ENCODE measurements around the gene ABCB1. TPM values are rescaled to one million over a fixed set of nuclear protein-coding genes. Genes with fewer than 3 reads are reported as not detected.

Gene ABCB1
- total RNA-seq, 1 donor from 2014 or later, result not detected

- peaks cover 33% of the 10 kb centered on the region for H3K27me3 Mint-ChIP-seq (ENCODE audit: low read depth)
- TF ChIP-seq CTCF (IDR thresholded peaks at IDR 0.05), result no peak
- no peak for DNase-seq (ENCODE audit: low spot score)
- no peaks in the 10 kb centered on the region for H3K9me3 Mint-ChIP-seq (ENCODE audit: low read depth)
- peaks cover 7% of the 10 kb centered on the region for H3K4me1 Mint-ChIP-seq (ENCODE audit: low read depth)
- no peak overlapping the region for H3K4me3 Mint-ChIP-seq (ENCODE audit: unreplicated experiment)
- H3K36me3 Mint-ChIP-seq (ENCODE audit: low read depth), result peaks cover 1% of the 10 kb centered on the region
- no peak overlapping the region for H3K27ac Mint-ChIP-seq (ENCODE audit: unreplicated experiment)
Observed at GRCh38 chr7:87596136-87596535, 4.5 kb downstream of the ABCB1 start.

- peaks cover 12% of the 10 kb centered on the region for H3K27me3 Mint-ChIP-seq (ENCODE audit: low read depth)
- no peak overlapping the region for H3K27ac Mint-ChIP-seq (ENCODE audit: unreplicated experiment)
- no peak for TF ChIP-seq CTCF (IDR thresholded peaks at IDR 0.05)
- no peaks in the 10 kb centered on the region for H3K36me3 Mint-ChIP-seq (ENCODE audit: low read depth)
- no peaks in the 10 kb centered on the region for H3K9me3 Mint-ChIP-seq (ENCODE audit: low read depth)
- no peak for DNase-seq (ENCODE audit: low spot score)
- H3K4me3 Mint-ChIP-seq (ENCODE audit: unreplicated experiment), result no peak overlapping the region
- no peaks in the 10 kb centered on the region for H3K4me1 Mint-ChIP-seq (ENCODE audit: low read depth)
Observed at GRCh38 chr7:87592300-87592699, 8.4 kb downstream of the ABCB1 start.

GRCh38 chr7:87591211-87591610 lies 9.5 kb downstream of the ABCB1 start:
- Mint-ChIP-seq H3K4me1 (ENCODE audit: low read depth) (no peaks in the 10 kb centered on the region), H3K27me3 (ENCODE audit: low read depth) (peaks cover 6% of the 10 kb centered on the region), H3K27ac (ENCODE audit: unreplicated experiment) (no peak overlapping the region), H3K36me3 (ENCODE audit: low read depth) (no peaks in the 10 kb centered on the region), H3K4me3 (ENCODE audit: unreplicated experiment) (no peak overlapping the region), H3K9me3 (ENCODE audit: low read depth) (no peaks in the 10 kb centered on the region)
- DNase-seq (ENCODE audit: low spot score), result no peak
- no peak for TF ChIP-seq CTCF (IDR thresholded peaks at IDR 0.05)

GRCh38 chr7:87590578-87590977 lies 10.1 kb downstream of the ABCB1 start:
- Mint-ChIP-seq H3K4me3 (ENCODE audit: unreplicated experiment) (no peak overlapping the region), H3K27me3 (ENCODE audit: low read depth) (peaks cover 3% of the 10 kb centered on the region), H3K27ac (ENCODE audit: unreplicated experiment) (no peak overlapping the region), H3K9me3 (ENCODE audit: low read depth) (no peaks in the 10 kb centered on the region), H3K36me3 (ENCODE audit: low read depth) (no peaks in the 10 kb centered on the region), H3K4me1 (ENCODE audit: low read depth) (no peaks in the 10 kb centered on the region)
- DNase-seq (ENCODE audit: low spot score), result no peak
- TF ChIP-seq CTCF (IDR thresholded peaks at IDR 0.05), result no peak

GRCh38 chr7:87589631-87590030 lies 11.1 kb downstream of the ABCB1 start:
- Mint-ChIP-seq H3K4me3 (ENCODE audit: unreplicated experiment) (no peak overlapping the region), H3K27me3 (ENCODE audit: low read depth) (peaks cover 11% of the 10 kb centered on the region), H3K4me1 (ENCODE audit: low read depth) (no peaks in the 10 kb centered on the region), H3K9me3 (ENCODE audit: low read depth) (no peaks in the 10 kb centered on the region), H3K36me3 (ENCODE audit: low read depth) (no peaks in the 10 kb centered on the region), H3K27ac (ENCODE audit: unreplicated experiment) (no peak overlapping the region)
- TF ChIP-seq CTCF (IDR thresholded peaks at IDR 0.05), result no peak
- no peak for DNase-seq (ENCODE audit: low spot score)
